HFFc6 (cell line): ENCODE measurements around the gene CALN1. TPM values are rescaled to one million over a fixed set of nuclear protein-coding genes. Genes with fewer than 3 reads are reported as not detected.

Source experiments
- DNase-seq: peaks from one replicate; pipeline ENCODE4 v3.0.0-alpha.2; 2018
- H3K27ac Mint-ChIP-seq: 2 replicates; pipeline ENCODE4 v1.8.0; 2020; ENCODE audit warnings: mild to moderate bottlenecking, mixed read lengths
- H3K27me3 Mint-ChIP-seq: 2 replicates; pipeline ENCODE4 v1.8.0; 2021; ENCODE audit warnings: mild to moderate bottlenecking, moderate library complexity, mixed read lengths; ENCODE audit not compliant: insufficient read depth
- H3K36me3 Mint-ChIP-seq: 2 replicates; pipeline ENCODE4 v1.8.0; 2021; ENCODE audit warnings: low read depth, mixed read lengths
- H3K4me1 Mint-ChIP-seq: 2 replicates; pipeline ENCODE4 v1.8.0; 2020; ENCODE audit warnings: low read depth, mixed read lengths
- H3K4me3 Mint-ChIP-seq: 2 replicates; pipeline ENCODE4 v1.8.0; 2020; ENCODE audit warnings: mild to moderate bottlenecking, moderate library complexity, mixed read lengths
- H3K9me3 Mint-ChIP-seq: 2 replicates; pipeline ENCODE4 v1.8.0; 2020; ENCODE audit warnings: mild to moderate bottlenecking, mixed read lengths
- total RNA-seq, 6 experiments: library from RNA; stranded (reverse); fragmentation: NEBNext Ultra II Directional; extraction: Animal tissue kit (Norgen Biotek cat#: 25700); gene quantifications; 2 replicates in 1 of 6; 3 replicates in 5 of 6; pipeline ENCODE4 v1.2.3, GENCODE V29; 2021
- TF ChIP-seq, protein P1 (sequence below): fragments of 200-600 bp; sonication (generic); IDR thresholded peaks from 2 replicates; pipeline ENCODE4 v1.5.0; 2021; ENCODE audit warnings: antibody characterized with exemption, mild to moderate bottlenecking

The CALN1 gene
- total RNA-seq, 6 experiments from 2014 or later, result not detected

DNA sequence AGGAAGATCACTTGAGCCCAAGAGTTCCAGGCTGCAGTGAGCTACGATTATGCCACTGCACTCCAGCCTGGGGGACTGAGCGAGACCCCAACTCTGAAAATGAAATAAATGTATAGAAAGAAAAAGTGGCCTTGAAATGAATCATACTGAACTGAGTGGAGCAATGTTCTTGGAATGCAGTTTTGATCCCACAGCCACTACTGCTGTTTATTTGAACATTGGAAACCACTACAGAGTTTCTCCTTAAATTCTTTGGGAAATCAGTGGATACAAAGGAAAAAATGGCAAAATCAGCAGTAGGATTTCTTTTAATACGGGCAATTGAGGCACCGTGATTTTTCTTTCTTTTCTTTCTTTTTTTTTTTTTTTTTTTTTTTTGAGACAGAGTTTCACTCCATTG is 642.8 kb downstream of the CALN1 start:
- Mint-ChIP-seq H3K36me3 (no peaks in the 10 kb centered on the region), H3K4me3 (no peak overlapping the region), H3K27me3 (no peaks in the 10 kb centered on the region), H3K9me3 (peaks cover 22% of the 10 kb centered on the region), H3K27ac (no peak overlapping the region), H3K4me1 (no peaks in the 10 kb centered on the region)
- DNase-seq, result no peak
- TF ChIP-seq, protein P1, sequence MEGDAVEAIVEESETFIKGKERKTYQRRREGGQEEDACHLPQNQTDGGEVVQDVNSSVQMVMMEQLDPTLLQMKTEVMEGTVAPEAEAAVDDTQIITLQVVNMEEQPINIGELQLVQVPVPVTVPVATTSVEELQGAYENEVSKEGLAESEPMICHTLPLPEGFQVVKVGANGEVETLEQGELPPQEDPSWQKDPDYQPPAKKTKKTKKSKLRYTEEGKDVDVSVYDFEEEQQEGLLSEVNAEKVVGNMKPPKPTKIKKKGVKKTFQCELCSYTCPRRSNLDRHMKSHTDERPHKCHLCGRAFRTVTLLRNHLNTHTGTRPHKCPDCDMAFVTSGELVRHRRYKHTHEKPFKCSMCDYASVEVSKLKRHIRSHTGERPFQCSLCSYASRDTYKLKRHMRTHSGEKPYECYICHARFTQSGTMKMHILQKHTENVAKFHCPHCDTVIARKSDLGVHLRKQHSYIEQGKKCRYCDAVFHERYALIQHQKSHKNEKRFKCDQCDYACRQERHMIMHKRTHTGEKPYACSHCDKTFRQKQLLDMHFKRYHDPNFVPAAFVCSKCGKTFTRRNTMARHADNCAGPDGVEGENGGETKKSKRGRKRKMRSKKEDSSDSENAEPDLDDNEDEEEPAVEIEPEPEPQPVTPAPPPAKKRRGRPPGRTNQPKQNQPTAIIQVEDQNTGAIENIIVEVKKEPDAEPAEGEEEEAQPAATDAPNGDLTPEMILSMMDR, result no peak

DNA sequence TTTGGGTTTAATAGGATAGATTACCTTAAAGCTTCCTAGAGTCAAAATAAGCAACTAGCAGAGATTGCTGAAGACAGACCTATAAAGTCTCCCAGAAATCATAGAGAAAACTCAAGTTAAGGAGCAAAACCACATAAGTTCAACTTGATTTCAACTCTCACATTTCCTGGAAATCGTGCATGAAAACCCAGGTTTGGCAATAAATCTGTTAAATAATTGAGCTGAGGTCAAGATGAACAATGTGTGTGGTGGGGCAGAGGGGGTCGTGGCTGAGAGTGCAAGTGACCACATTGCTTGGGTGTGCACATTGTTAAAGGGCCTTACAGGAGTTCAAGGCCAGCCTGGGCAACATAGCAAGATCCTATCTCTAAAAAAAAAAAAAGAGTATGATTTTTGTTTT is 643.7 kb downstream of the CALN1 start:
- TF ChIP-seq, protein P1, result no peak

DNA sequence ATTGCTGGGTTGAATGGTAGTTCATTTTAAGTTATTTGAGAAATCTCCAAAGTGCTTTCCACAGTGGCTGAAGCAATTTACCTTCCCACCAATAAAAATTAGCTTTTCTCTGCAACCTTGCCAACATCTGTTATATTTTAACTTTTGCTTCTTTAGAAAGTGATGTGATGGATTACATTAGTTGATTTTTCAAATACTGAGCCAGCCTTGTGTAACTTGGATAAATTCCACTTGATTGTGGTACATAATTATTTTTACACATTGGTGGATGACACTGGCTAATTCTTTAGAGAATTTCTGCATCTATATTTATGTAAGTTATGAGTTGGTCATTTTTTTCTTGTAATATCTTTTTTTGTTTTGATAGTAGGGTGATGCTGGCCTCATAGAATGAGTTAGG is 646.1 kb downstream of the CALN1 start:
- no peaks in the 10 kb centered on the region for H3K4me1 Mint-ChIP-seq
- no peak overlapping the region for H3K4me3 Mint-ChIP-seq
- DNase-seq, result no peak
- H3K36me3 Mint-ChIP-seq, result no peaks in the 10 kb centered on the region
- H3K27me3 Mint-ChIP-seq, result no peaks in the 10 kb centered on the region
- TF ChIP-seq, protein P1, result no peak
- no peak overlapping the region for H3K27ac Mint-ChIP-seq
- peaks cover 19% of the 10 kb centered on the region for H3K9me3 Mint-ChIP-seq

More for the DNA sequence above, 643.7 kb downstream of the CALN1 start:
- Mint-ChIP-seq H3K27ac (no peak overlapping the region), H3K4me3 (no peak overlapping the region), H3K27me3 (no peaks in the 10 kb centered on the region), H3K4me1 (no peaks in the 10 kb centered on the region), H3K9me3 (peaks cover 20% of the 10 kb centered on the region), H3K36me3 (no peaks in the 10 kb centered on the region)
- DNase-seq, result no peak

DNA sequence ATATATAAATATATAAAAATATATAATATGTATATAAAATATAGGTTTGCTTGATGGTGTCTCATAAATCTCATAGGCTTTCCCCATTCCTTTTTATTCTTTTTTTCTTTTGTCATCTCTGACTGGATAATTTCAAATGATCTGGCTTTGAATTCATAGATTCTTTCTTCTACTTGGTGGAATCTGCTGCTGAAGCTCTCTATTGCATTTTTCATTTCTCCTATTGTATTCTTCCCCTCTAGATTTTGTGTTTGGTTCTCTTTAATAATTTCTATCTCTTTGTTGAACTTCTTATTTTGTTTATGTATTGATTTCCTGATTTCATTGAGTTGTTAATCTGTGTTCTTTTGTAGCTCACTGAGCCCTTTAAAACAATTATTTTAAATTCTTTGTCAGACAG is 650.8 kb downstream of the CALN1 start:
- Mint-ChIP-seq H3K9me3 (peaks cover 12% of the 10 kb centered on the region), H3K27ac (no peak overlapping the region), H3K4me3 (no peak overlapping the region), H3K4me1 (no peaks in the 10 kb centered on the region), H3K36me3 (no peaks in the 10 kb centered on the region), H3K27me3 (no peaks in the 10 kb centered on the region)
- TF ChIP-seq, protein P1, result no peak
- DNase-seq, result no peak

GRCh38 chr7:71754828-71755227 is 657.3 kb downstream of the CALN1 start:
- Mint-ChIP-seq H3K27ac (no peak overlapping the region), H3K4me1 (no peaks in the 10 kb centered on the region), H3K36me3 (no peaks in the 10 kb centered on the region), H3K4me3 (no peak overlapping the region), H3K9me3 (peaks cover 14% of the 10 kb centered on the region; the same call in 1 of the 2 replicates), H3K27me3 (no peaks in the 10 kb centered on the region)
- TF ChIP-seq, protein P1, result no peak
- DNase-seq, result no peak
